ENCODE data around the gene RFC4. TPM values are rescaled to one million over a fixed set of nuclear protein-coding genes. Genes with fewer than 3 reads are reported as not detected.

RFC4 gene
- total RNA-seq, 1 experiment from 2014 or later: 70.7 TPM

Small RNA genes within 50 kb of the gene (microRNA-seq; reads per million reads assigned to microRNA genes)
- 19.7 reads per million, percentile 37 among the genes with 10 or more reads in this experiment for gene MIR1248 (ENCODE audit: unreplicated experiment)

Other genes with a start within 250 kb of the RFC4 start
- 14.5 TPM for gene TBCCD1, start 239.1 kb downstream of the RFC4 start, total RNA-seq (2021; ENCODE audit: unreplicated experiment)
- 87.9 TPM for gene DNAJB11, start 235.8 kb downstream of the RFC4 start, total RNA-seq (2021; ENCODE audit: unreplicated experiment)
- 0.85 TPM for gene AHSG, start 193.4 kb downstream of the RFC4 start, total RNA-seq (2021; ENCODE audit: unreplicated experiment)
- not detected for gene FETUB, start 166.1 kb downstream of the RFC4 start, total RNA-seq (2021; ENCODE audit: unreplicated experiment)
- not detected for gene HRG, start 140.5 kb downstream of the RFC4 start, total RNA-seq (2021; ENCODE audit: unreplicated experiment)
- gene KNG1, start 89.1 kb downstream of the RFC4 start, total RNA-seq (2021; ENCODE audit: unreplicated experiment): 0.23 TPM
- 219 TPM for gene EIF4A2, start 22.9 kb downstream of the RFC4 start, total RNA-seq (2021; ENCODE audit: unreplicated experiment)
- not detected for gene ADIPOQ, start 36.2 kb upstream of the RFC4 start, total RNA-seq (2021; ENCODE audit: unreplicated experiment)
- gene ST6GAL1, start 124.0 kb upstream of the RFC4 start, total RNA-seq (2021; ENCODE audit: unreplicated experiment): 3.3 TPM

All from Panc1 (cell line).